H1 (cell line): ENCODE measurements around the gene ZNF860. TPM values are rescaled to one million over a fixed set of nuclear protein-coding genes. Genes with fewer than 3 reads are reported as not detected.

Experiments used
- CTCF ChIA-PET: fragments of 300-600 bp; sonication (Branson Sonifier 250); formaldehyde crosslinking; loops from one replicate; lab custom pipeline; 2021; ENCODE audit not compliant: partially characterized antibody; lab: Charles Lee
- POLR2A ChIA-PET: fragments of 300-600 bp; sonication (Branson Sonifier 250); formaldehyde crosslinking; loops from one replicate; lab custom pipeline; 2021; ENCODE audit warnings: inconsistent platforms; ENCODE audit not compliant: partially characterized antibody; lab: Charles Lee
- DNase-seq, 2 experiments: peaks; one replicate each; pipeline versions ENCODE4 v3.0.0 to v3.0.0-alpha.2; 2010 to 2022; ENCODE audit warnings: low spot score in 2 of 2, low read depth in 1 of 2, mixed read lengths in 1 of 2
- FAIRE-seq: peaks from 2 replicates; lab custom pipeline; 2011; peaks lifted over from hg19 to GRCh38; lab: Jason Lieb, UNC
- H2AFZ ChIP-seq: 2 replicates; pipeline ENCODE4 v1.8.1; 2012; ENCODE audit warnings: low read length, inconsistent platforms
- H2AK5ac ChIP-seq: 2 replicates; pipeline ENCODE4 v1.6.1; 2013; ENCODE audit warnings: low read depth, low read length
- H2BK120ac ChIP-seq: replicated peaks from 2 replicates; pipeline ENCODE3; 2013; ENCODE audit warnings: low read depth, low read length, inconsistent platforms
- H2BK12ac ChIP-seq: 2 replicates; pipeline ENCODE4 v1.6.1; 2013; ENCODE audit warnings: low read depth, low read length
- H2BK15ac ChIP-seq: 2 replicates; pipeline ENCODE4 v1.6.1; 2013; ENCODE audit warnings: low read length
- H2BK20ac ChIP-seq: 2 replicates; pipeline ENCODE4 v1.6.1; 2013; ENCODE audit warnings: low read length
- H2BK5ac ChIP-seq: 2 replicates; pipeline ENCODE4 v1.6.1; 2013; ENCODE audit warnings: low read depth, low read length
- H3K14ac ChIP-seq: 2 replicates; pipeline ENCODE4 v1.6.1; 2013; ENCODE audit warnings: inconsistent platforms; ENCODE audit not compliant: insufficient read length
- H3K18ac ChIP-seq: 2 replicates; pipeline ENCODE4 v1.6.1; 2013; ENCODE audit warnings: low read length; ENCODE audit errors: extremely low read depth
- H3K23ac ChIP-seq: 2 replicates; pipeline ENCODE4 v1.6.1; 2013; ENCODE audit warnings: inconsistent platforms; ENCODE audit not compliant: insufficient read length
- H3K23me2 ChIP-seq: 2 replicates; pipeline ENCODE4 v1.6.1; 2013; ENCODE audit warnings: low read depth, low read length
- H3K27ac ChIP-seq: 2 replicates; pipeline ENCODE4 v1.6.1; 2011; ENCODE audit warnings: low read depth, low read length, inconsistent platforms
- H3K27me3 ChIP-seq, 4 experiments: replicated peaks in 1 of 4; 1 replicate in 1 of 4; 2 replicates in 3 of 4; pipeline versions ENCODE4 v1.6.1 to v1.8.1; 2011 to 2013; ENCODE audit warnings: low read length in 3 of 4, mild to moderate bottlenecking in 3 of 4, inconsistent platforms in 2 of 4, mixed read lengths in 2 of 4, moderate library complexity in 1 of 4; ENCODE audit not compliant: control insufficient read depth in 3 of 4, insufficient read depth in 3 of 4; ENCODE audit errors: extremely low read depth in 1 of 4
- H3K36me3 ChIP-seq, 4 experiments: 2 replicates each; pipeline versions ENCODE4 v1.6.1 to v1.8.1; 2011 to 2013; ENCODE audit warnings: mild to moderate bottlenecking in 4 of 4, low read length in 3 of 4, moderate library complexity in 2 of 4, control low read depth in 1 of 4, inconsistent platforms in 1 of 4; ENCODE audit not compliant: insufficient read depth in 4 of 4, control insufficient read depth in 2 of 4
- H3K4ac ChIP-seq: replicated peaks from 2 replicates; pipeline ENCODE3; 2013; ENCODE audit warnings: low read length, low read depth, mixed read lengths, inconsistent platforms; ENCODE audit not compliant: insufficient read length
- H3K4me1 ChIP-seq, 4 experiments: replicated peaks in 1 of 4; 1 replicate in 1 of 4; 2 replicates in 3 of 4; pipeline versions ENCODE4 v1.6.1 to v1.8.1; 2011 to 2013; ENCODE audit warnings: low read length in 3 of 4, inconsistent platforms in 2 of 4, mixed read lengths in 1 of 4; ENCODE audit not compliant: insufficient read depth in 4 of 4, control insufficient read depth in 3 of 4
- H3K4me2 ChIP-seq, 2 experiments: 2 replicates each; pipeline versions ENCODE4 v1.6.1 to v1.8.1; 2011 to 2013; ENCODE audit warnings: low read depth in 2 of 2, low read length in 2 of 2, control low read depth in 1 of 2, inconsistent platforms in 1 of 2, mild to moderate bottlenecking in 1 of 2; ENCODE audit not compliant: insufficient read depth in 1 of 2
- H3K4me3 ChIP-seq, 4 experiments: fragments of 200-600, 300-600 bp in 1 of 4; sonication (generic), shearing (Covaris generic), sonication (Bioruptor Twin) in 1 of 4; 2 replicates each; pipeline versions ENCODE4 v1.5.1 to v1.8.1; 2011 to 2016; ENCODE audit warnings: low read length in 4 of 4, low read depth in 3 of 4, control low read depth in 2 of 4, inconsistent platforms in 2 of 4, mild to moderate bottlenecking in 2 of 4, mixed read lengths in 1 of 4, moderate library complexity in 1 of 4; ENCODE audit not compliant: insufficient read depth in 2 of 4; ENCODE audit errors: extremely low read depth in 1 of 4
- H3K56ac ChIP-seq: replicated peaks from 2 replicates; pipeline ENCODE3; 2013; ENCODE audit warnings: low read depth, mild to moderate bottlenecking, mixed read lengths, low read length, inconsistent platforms; ENCODE audit not compliant: insufficient read length
- H3K79me1 ChIP-seq: 2 replicates; pipeline ENCODE4 v1.6.1; 2013; ENCODE audit warnings: low read depth, low read length, control low read depth
- H3K79me2 ChIP-seq, 2 experiments: 2 replicates each; pipeline versions ENCODE4 v1.6.1 to v1.8.1; 2012 to 2013; ENCODE audit warnings: low read length in 2 of 2, mild to moderate bottlenecking in 2 of 2, inconsistent platforms in 1 of 2; ENCODE audit not compliant: insufficient read depth in 2 of 2, control insufficient read depth in 1 of 2
- H3K9ac ChIP-seq, 4 experiments: replicated peaks in 1 of 4; 1 replicate in 1 of 4; 2 replicates in 3 of 4; pipeline versions ENCODE4 v1.6.1 to v1.8.1; 2011 to 2013; ENCODE audit warnings: low read depth in 3 of 4, low read length in 3 of 4, control low read depth in 2 of 4, mild to moderate bottlenecking in 2 of 4, moderate library complexity in 2 of 4, inconsistent platforms in 1 of 4; ENCODE audit errors: extremely low read depth in 1 of 4
- H3K9me3 ChIP-seq, 2 experiments: 2 replicates each; pipeline versions ENCODE4 v1.6.1 to v1.8.1; 2012 to 2013; ENCODE audit warnings: mild to moderate bottlenecking in 2 of 2, moderate library complexity in 2 of 2, control low read depth in 1 of 2, inconsistent platforms in 1 of 2, low read depth in 1 of 2, low read length in 1 of 2, mixed read lengths in 1 of 2; ENCODE audit not compliant: insufficient read depth in 2 of 2
- H4K20me1 ChIP-seq, 2 experiments: replicated peaks in 1 of 2; 2 replicates each; pipeline versions ENCODE3 to v1.8.1; 2011 to 2013; ENCODE audit warnings: inconsistent platforms in 2 of 2, low read length in 2 of 2, mild to moderate bottlenecking in 1 of 2; ENCODE audit not compliant: insufficient read depth in 2 of 2, control insufficient read depth in 1 of 2
- H4K5ac ChIP-seq: 2 replicates; pipeline ENCODE4 v1.6.1; 2013; ENCODE audit warnings: low read length, low read depth, mixed read lengths, inconsistent platforms; ENCODE audit not compliant: insufficient read length
- H4K8ac ChIP-seq: 2 replicates; pipeline ENCODE4 v1.8.0; 2013; ENCODE audit warnings: mild to moderate bottlenecking, moderate library complexity, low read length, inconsistent platforms; ENCODE audit not compliant: insufficient read depth; ENCODE audit errors: extremely low read depth
- H4K91ac ChIP-seq: replicated peaks from 2 replicates; pipeline ENCODE3; 2013; ENCODE audit warnings: low read length, mixed read lengths, inconsistent platforms; ENCODE audit not compliant: insufficient read length
- CREB1 ChIP-seq: IDR thresholded peaks from 2 replicates; pipeline ENCODE4 v1.6.1; 2012; ENCODE audit warnings: inconsistent platforms
- CTBP2 ChIP-seq: IDR thresholded peaks from 2 replicates; pipeline ENCODE4 v1.7.0; 2011; ENCODE audit warnings: borderline replicate concordance, mild to moderate bottlenecking, moderate library complexity, mixed read lengths, low read length; ENCODE audit not compliant: insufficient read depth, insufficient read length
- JUND ChIP-seq: IDR thresholded peaks from 2 replicates; pipeline ENCODE4 v1.6.1; 2011; ENCODE audit warnings: mild to moderate bottlenecking, improper control_type of control experiment, low read length
- SP1 ChIP-seq: IDR thresholded peaks from 2 replicates; pipeline ENCODE4 v1.6.1; 2011; ENCODE audit warnings: low read depth, low read length
- SP4 ChIP-seq: IDR thresholded peaks from 2 replicates; pipeline ENCODE4 v1.6.1; 2012; ENCODE audit warnings: low read length, inconsistent platforms
- YY1 ChIP-seq: IDR thresholded peaks from 2 replicates; pipeline ENCODE4 v1.6.1; 2011; ENCODE audit warnings: low read depth, mild to moderate bottlenecking, low read length
- WGBS, 2 experiments: shearing (Covaris generic) in 1 of 2; methylation state at CpG; one replicate each; pipeline versions ENCODE4 v1.1.6 to v1.1.7; 2013 to 2015; ENCODE audit warnings: low lambda C conversion rate in 2 of 2, mixed read lengths in 2 of 2, inconsistent platforms in 1 of 2, low coverage in 1 of 2, missing lambda C conversion rate in 1 of 2; ENCODE audit not compliant: insufficient replicate concordance in 2 of 2, insufficient coverage in 1 of 2, insufficient read length in 1 of 2; ENCODE audit errors: extremely low coverage in 1 of 2, missing lambda C conversion rate in 1 of 2; 5-methylcytosine and 5-hydroxymethylcytosine counted together
- polyA plus RNA-seq, 7 experiments: library from polyadenylated mRNA; depleted of rRNA in 3 of 7; stranded (reverse) in 5 of 7; unstranded in 2 of 7; fragments of >200 nt in 5 of 7; fragments of 200-250 nt in 2 of 7; gene quantifications; 1 replicate in 5 of 7; 2 replicates in 1 of 7; 4 replicates in 1 of 7; pipeline versions ENCODE4 v1.2.1 to v1.2.3, GENCODE V29; 2011 to 2013; ENCODE audit warnings: missing spikeins in 2 of 7, mixed read lengths in 2 of 7
- total RNA-seq: library from RNA; stranded (reverse); fragmentation: NEBNext Ultra II Directional; extraction: Animal tissue kit (Norgen Biotek cat#: 25700); gene quantifications from 2 replicates; pipeline ENCODE4 v1.2.1, GENCODE V29; 2021
- TF ChIP-seq, protein P1 (sequence below): IDR thresholded peaks from 2 replicates; pipeline ENCODE4 v1.6.1; 2011; ENCODE audit warnings: low read length, improper control_type of control experiment
- TF ChIP-seq, protein P2 (sequence below): IDR thresholded peaks from 2 replicates; pipeline ENCODE4 v1.6.1; 2012; ENCODE audit warnings: inconsistent platforms
- TF ChIP-seq, protein P3 (sequence below): IDR thresholded peaks from 2 replicates; pipeline ENCODE4 v1.6.1; 2011; ENCODE audit warnings: low read depth, mild to moderate bottlenecking, low read length; ENCODE audit not compliant: insufficient read depth

ZNF860 gene
- total and polyA plus RNA-seq, 2 of the 8 experiments (the other 6 are each of a cell fraction or from before 2014, with no cell fraction given), result 3.2 to 8.6 TPM

DNA sequence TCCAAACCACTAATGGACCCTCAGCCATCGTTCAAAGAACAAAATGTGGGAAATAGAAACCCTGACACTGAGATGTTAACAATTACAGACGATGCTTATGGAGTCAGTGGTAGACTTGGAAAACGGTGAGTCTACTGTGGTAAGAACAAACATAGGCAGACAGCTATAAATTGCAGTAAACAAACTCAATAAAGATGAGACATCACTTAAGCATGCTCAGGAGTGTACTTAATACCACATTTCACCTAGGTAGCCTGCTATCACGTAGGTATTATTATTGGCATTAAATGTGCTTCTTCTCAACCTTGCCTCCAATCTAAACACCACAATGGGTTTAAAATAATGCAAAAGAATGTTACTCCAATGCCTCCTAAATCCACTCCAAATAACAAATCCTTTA is 3.0 kb upstream of the ZNF860 start:
- ChIA-PET CTCF (interaction anchor here (0.6 kb wide), 1 partner anchor 176 kb away, joined by 3 read pairs; no protein-coding TSS in a partner anchor), POLR2A (no interaction called here)
- no peak overlapping the region for H3K56ac ChIP-seq
- DNase-seq, result no peak
- no peak overlapping the region for H2BK12ac ChIP-seq
- TF ChIP-seq JUND, result no peak
- TF ChIP-seq, protein P1, sequence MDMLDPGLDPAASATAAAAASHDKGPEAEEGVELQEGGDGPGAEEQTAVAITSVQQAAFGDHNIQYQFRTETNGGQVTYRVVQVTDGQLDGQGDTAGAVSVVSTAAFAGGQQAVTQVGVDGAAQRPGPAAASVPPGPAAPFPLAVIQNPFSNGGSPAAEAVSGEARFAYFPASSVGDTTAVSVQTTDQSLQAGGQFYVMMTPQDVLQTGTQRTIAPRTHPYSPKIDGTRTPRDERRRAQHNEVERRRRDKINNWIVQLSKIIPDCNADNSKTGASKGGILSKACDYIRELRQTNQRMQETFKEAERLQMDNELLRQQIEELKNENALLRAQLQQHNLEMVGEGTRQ, result no peak
- no peak for TF ChIP-seq SP1
- no peak for TF ChIP-seq CREB1
- no peak for TF ChIP-seq CTBP2
- TF ChIP-seq, protein P2, sequence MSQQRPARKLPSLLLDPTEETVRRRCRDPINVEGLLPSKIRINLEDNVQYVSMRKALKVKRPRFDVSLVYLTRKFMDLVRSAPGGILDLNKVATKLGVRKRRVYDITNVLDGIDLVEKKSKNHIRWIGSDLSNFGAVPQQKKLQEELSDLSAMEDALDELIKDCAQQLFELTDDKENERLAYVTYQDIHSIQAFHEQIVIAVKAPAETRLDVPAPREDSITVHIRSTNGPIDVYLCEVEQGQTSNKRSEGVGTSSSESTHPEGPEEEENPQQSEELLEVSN, result no peak
- no peak for TF ChIP-seq SP4
- TF ChIP-seq, protein P3, sequence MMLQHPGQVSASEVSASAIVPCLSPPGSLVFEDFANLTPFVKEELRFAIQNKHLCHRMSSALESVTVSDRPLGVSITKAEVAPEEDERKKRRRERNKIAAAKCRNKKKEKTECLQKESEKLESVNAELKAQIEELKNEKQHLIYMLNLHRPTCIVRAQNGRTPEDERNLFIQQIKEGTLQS, result no peak
- TF ChIP-seq YY1, result no peak
- TF ChIP-seq, all 59 proteins: peak for 0
- H3K9me3 ChIP-seq, result no peaks in the 10 kb centered on the region
- H2BK20ac ChIP-seq, result no peak overlapping the region
- H3K79me2 ChIP-seq, result peaks cover 30 to 67% of the 10 kb centered on the region in 2 experiments
- no peak overlapping the region for H2BK5ac ChIP-seq
- no peak overlapping the region for H2BK15ac ChIP-seq
- H3K4ac ChIP-seq, result no peak overlapping the region
- H3K4me1 ChIP-seq, result peaks cover 0 to 12% (median 4%) of the 10 kb centered on the region in 4 experiments; a peak in 3 of 7 replicates
- no peaks in the 10 kb centered on the region; a peak in 1 of 7 replicates for H3K27me3 ChIP-seq
- H2BK120ac ChIP-seq, result no peak overlapping the region
- FAIRE-seq, result no peak
- peaks cover 6% of the 10 kb centered on the region; the same call in 1 of the 2 replicates for H3K79me1 ChIP-seq
- no peak overlapping the region for H4K91ac ChIP-seq
- no peak overlapping the region for H3K4me3 ChIP-seq
- H3K4me2 ChIP-seq, result no peak overlapping the region; a peak in 1 of 4 replicates
- H3K18ac ChIP-seq, result no peak overlapping the region
- H3K14ac ChIP-seq, result no peak overlapping the region
- H3K9ac ChIP-seq, result no peak overlapping the region
- no peak overlapping the region for H4K8ac ChIP-seq
- 86% methylated on average over 4 of the region's 4 CpGs; no CpG with 5 or more reads in 1 of the 2 experiments for WGBS, 2 experiments
- peaks cover 4% of the 10 kb centered on the region for H3K23me2 ChIP-seq
- H3K27ac ChIP-seq, result no peak overlapping the region
- no peak overlapping the region for H3K23ac ChIP-seq
- H3K36me3 ChIP-seq, result peaks cover 0 to 5% (median 0%) of the 10 kb centered on the region in 4 experiments; a peak in 3 of 8 replicates
- no peaks in the 10 kb centered on the region for H4K20me1 ChIP-seq
- H4K5ac ChIP-seq, result no peak overlapping the region
- no peak overlapping the region for H2AK5ac ChIP-seq
- no peak overlapping the region for H2AFZ ChIP-seq
